Brain pericyte (primary cell): Measurements from ENCODE around the gene G2E3.
A peak's percentile ranks its signal among the peaks of the same experiment; 100 is the strongest.
"Not testable (repeated sequence)": the region's sequence is repeated elsewhere in the genome, so short reads cannot be mapped to it uniquely, and the experiment has no call there.

Experiments used
- DNase-seq: peaks from one replicate; pipeline ENCODE4 v3.0.0-alpha.2; 2012; ENCODE audit warnings: low read depth, low spot score

Gene G2E3

DNA sequence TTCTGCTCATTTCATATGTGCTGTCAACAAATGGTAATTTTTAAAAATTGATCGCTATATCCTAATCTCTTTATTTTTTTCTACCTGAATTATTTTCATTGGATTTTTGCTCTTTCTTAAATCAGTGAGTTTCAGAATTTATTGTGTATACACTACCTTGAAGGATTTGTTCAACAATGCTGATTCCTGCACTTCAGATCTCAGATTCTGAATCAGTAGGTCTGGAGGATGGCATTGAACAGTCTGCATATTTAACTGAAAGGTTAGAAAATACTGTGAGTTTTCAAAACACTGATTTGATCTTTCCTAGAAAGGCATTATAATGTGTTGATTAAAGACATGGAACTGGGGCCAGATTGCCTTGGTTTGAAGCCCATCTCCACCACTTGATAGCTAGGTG, 1.6 kb downstream of the G2E3 start:
- no peak for DNase-seq

DNA sequence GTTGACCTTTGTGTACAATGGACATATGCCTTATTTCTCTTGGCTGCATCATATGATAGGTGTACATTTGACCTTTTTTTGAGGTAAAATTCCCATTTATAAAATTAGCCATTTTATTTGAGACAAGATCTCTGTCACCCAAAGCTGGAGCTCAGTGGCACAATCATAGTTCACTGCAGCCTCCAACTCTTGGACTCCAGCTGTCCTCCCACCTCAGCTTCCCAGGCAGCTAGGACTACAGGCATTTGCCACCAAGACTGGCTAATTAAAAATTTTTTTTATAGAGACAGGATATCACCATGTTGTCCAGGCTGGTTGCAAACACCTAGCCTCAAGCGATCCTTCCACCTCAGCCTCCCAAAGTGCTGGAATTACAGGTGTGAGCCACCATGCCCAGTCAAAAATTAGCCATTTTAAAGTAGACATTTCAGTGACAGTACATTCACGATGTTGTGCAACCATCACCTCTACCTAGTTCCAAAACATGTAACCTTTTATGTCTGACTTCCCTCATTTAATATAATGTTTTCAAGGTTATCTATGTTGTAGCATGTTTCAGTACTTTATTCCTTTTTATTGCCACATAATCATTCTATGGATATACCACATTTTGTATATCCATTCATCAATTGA, 5.4 kb downstream of the G2E3 start:
- DNase-seq = no peak

- no peak for DNase-seq
These were observed 5.9 kb downstream of the G2E3 start for GRCh38 chr14:30564868-30565248.

GRCh38 chr14:30569216-30569902, 10.4 kb downstream of the G2E3 start:
- no peak for DNase-seq

GRCh38 chr14:30569903-30570226, 10.9 kb downstream of the G2E3 start:
- no peak for DNase-seq

DNA sequence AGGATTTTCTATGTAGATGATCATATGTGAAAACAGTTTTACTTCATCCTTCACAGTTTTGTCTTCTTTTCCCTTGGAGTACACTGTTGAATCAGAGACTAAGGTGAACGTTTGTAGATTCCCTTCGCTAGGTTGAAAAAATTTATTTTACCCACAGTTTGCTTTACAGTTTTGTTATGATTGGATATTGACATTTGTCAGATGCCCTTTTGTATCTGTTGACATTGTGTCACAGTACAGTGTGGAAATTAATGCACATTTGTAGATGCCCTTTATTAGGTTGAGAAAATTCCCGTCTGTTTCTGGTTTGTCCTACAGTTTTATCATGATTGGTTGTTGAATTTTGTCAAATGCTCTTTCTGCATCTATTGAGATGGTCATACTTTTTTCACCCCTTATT, 13.3 kb downstream of the G2E3 start:
- DNase-seq = no peak

DNA sequence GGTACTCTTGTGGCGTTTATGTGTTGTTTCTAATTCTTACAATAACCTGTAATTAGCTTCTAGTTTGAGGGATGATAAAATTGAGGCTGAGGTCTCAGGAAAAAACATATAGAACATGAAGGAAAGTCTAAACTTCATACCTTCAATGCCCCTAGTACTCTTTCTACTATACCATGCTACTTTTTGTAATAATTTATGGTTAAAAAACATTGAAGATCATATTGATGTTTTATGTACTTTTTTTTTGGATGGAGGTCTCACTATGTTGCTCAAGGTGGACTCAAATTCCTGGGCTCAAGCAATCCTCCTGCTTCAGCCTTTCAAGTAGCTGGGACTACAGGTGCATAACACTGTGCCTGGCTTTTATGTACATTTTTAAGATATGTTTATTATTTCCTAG, 13.8 kb downstream of the G2E3 start:
- DNase-seq = no peak

- peak; percentile 24 for DNase-seq
These were observed 14.4 kb downstream of the G2E3 start for GRCh38 chr14:30573226-30573814.

GRCh38 chr14:30573966-30574365, 15.0 kb downstream of the G2E3 start:
- DNase-seq = no peak

GRCh38 chr14:30574777-30575176, 15.8 kb downstream of the G2E3 start:
- DNase-seq = not testable (repeated sequence)

DNA sequence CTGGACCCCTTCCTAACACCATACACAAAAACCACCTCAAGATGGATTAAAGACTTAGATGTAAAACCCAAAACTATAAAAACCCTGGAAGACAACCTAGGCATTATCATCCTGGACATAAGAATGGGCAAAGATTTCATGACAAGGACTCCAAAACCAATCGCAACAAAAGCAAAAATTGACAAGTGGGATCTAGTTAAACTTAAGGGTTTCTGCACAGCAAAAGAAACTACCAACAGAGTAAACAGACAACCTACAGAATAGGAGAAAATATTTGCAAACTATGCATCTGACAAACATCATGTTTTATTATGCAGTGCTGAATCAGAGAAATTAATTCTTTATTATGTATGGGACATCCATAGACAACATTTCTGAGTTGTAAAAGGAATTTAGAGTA, 17.4 kb downstream of the G2E3 start:
- DNase-seq = not testable (repeated sequence)

DNA sequence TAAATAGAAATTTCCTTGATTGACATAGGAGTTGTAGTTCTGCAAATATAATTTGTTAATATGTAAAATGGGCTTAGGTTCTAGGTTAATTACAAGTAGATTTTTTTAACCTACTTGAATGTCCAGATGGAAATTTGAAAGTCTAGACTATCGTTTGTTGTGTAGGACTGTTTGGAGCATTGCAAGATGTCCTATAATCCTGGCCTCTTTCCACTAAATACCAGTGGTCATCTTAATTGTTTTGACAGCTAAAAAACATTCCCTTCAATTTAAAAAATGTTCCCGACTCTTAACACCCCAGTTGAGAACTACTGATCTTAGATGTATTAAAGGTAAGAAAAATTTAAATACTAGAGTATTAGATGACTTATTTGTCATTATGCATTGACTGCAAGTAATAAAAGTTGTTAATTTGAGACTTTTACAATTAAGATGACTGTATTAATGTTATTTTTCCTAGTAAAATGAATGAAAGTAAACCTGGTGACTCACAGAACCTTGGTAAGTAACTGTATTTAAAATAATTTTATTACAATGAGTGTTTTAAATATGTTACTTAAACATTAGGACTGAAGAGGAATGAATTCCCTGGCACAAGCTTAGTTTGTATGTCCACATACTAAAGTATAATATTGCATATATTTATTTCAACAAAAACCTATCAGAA, 21.8 kb downstream of the G2E3 start:
- no peak for DNase-seq

- no peak for DNase-seq
These were observed 22.3 kb downstream of the G2E3 start for GRCh38 chr14:30581283-30581625.

- DNase-seq = no peak
These were observed 23.4 kb downstream of the G2E3 start for GRCh38 chr14:30582376-30582775.

DNA sequence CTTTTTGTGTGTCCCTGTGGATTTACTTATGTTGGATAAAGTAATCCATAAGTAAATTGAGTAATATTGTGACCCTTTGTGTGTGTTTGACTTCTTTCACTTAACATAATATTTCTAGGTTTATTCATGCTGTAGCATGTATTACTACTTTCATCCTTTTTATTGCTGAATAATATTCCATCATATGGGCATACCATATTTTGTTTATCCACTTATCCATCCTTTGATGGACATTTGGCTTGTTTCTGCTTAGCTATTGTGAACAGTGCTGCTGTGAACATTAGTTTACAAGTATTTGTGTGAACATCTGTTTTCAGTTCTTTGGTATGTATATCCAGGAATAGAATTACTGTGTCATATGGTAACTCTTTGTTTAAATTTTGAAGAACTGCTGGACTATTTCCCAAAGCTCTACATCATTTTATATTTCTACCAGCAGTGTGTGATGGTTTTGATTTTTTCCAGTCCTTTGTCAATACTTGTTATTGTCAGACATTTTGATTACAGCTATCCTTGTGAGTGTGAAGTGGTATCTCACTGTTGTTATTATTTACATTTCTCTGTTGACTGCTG, 25.2 kb downstream of the G2E3 start:
- DNase-seq = no peak

DNA sequence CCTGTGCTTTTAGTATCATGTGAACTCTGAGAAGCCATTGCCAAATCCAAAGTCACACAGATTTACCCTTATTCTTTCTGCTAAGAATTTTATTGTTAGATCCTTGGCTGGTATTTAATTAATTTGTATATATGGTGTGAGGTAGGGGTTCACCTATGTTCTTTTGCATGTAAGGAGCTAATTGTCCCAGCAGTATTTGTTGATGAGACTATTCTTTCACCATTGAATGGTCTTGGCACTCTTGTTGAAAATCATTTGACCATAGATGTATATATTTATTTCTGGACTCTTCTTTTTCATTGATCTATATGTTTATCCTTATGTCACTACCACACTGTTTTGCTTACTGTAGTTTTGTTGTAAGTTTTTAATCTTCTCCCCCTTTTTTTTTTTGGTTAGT, 26.2 kb downstream of the G2E3 start:
- DNase-seq = no peak

DNA sequence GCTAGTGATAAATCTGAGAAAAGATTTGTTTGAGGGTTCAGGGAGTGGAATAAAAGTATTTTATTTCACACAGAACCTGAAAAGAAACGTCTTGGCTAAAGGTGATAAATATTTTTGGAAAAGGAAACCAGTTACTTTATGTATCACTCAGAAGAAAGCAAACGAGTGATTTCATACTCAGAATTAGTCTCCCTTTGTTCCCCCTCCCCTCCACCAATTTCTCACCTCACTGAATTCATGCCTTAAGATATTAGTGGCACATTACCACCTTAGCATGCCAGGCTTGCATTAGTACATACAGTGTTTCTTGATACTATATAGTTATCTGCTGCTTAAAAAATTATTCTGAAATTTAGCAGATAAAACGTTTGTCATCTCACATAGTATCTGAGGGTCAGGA, 28.2 kb downstream of the G2E3 start:
- DNase-seq = no peak

GRCh38 chr14:30588873-30589272, 29.9 kb downstream of the G2E3 start:
- no peak for DNase-seq

- no peak for DNase-seq
These were observed 38.0 kb downstream of the G2E3 start for GRCh38 chr14:30596935-30597334.

GRCh38 chr14:30597504-30597903, 38.5 kb downstream of the G2E3 start:
- DNase-seq = no peak

DNA sequence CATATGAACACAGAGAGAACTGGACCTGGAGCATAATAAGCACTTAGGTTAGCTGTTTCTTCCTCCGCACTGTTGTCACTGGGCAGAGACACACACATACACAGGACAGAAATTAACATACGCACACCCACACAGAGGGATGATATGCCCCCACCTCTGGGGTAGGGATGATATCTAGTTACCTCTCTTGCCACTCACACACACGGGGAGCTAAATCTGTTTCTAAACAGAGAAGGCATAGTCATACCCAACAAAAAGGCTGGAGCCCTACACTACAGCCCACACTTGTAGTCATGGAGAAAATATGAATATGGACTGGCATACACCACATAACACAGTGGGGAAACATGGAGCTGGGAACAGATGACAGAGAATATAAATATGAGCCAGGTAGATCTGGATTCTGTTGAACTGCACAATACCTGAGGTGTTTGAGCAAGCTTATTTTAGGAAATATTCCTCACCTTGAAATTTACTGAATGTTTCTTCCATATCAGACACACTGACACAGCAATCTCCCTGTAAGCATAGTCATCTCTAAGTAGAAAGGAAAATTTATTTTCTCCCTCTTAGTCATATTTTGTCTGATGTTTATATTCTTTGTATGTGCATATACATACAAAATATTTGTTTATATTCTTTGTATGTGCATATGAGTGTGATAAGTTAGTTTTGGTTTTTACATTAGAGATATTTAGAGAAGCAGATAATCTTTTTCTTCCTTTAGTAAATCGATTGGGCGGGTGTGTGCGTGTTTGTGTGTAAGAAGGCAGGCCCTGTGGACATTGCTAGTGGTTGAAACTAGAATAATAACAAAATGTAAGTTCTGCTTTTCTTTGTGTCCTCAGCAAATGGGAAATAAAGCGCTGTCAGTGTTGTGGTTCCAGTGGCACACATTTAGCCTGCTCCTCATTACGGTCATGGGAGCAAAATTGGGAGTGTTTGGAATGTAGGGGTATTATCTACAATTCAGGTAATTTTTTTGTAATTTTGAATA, 42.3 kb downstream of the G2E3 start:
- DNase-seq = no peak
